ENCODE results near the gene CLEC18A.

CLEC18A gene

GRCh38 chr16:69924041-69924775 is 26.9 kb upstream of the CLEC18A start:
- TF ChIP-seq CTCF (IDR thresholded peaks at IDR 0.05; ENCODE audit: low read length, missing control alignments): no peak
- no peak overlapping the region for H3K4me3 ChIP-seq (replicated peaks; ENCODE audit: low read depth, low read length)
- DNase-seq (ENCODE audit: low read depth): no peak

- no peak for TF ChIP-seq CTCF (IDR thresholded peaks at IDR 0.05; ENCODE audit: low read length, missing control alignments)
- peak; percentile 88 for DNase-seq (ENCODE audit: low read depth)
- peak overlapping the region; percentile 30 for H3K4me3 ChIP-seq (replicated peaks; ENCODE audit: low read depth, low read length)
Measured at GRCh38 chr16:69924777-69925191, 26.4 kb upstream of the CLEC18A start.

GRCh38 chr16:69925311-69925710 is 25.8 kb upstream of the CLEC18A start:
- DNase-seq (ENCODE audit: low read depth): no peak
- TF ChIP-seq CTCF (IDR thresholded peaks at IDR 0.05; ENCODE audit: low read length, missing control alignments): no peak
- peak overlapping the region; percentile 30 for H3K4me3 ChIP-seq (replicated peaks; ENCODE audit: low read depth, low read length)

GRCh38 chr16:69926241-69926640 is 24.9 kb upstream of the CLEC18A start:
- TF ChIP-seq CTCF (IDR thresholded peaks at IDR 0.05; ENCODE audit: low read length, missing control alignments): no peak
- DNase-seq (ENCODE audit: low read depth): no peak
- H3K4me3 ChIP-seq (replicated peaks; ENCODE audit: low read depth, low read length): no peak overlapping the region

GRCh38 chr16:69927056-69927757 is 23.9 kb upstream of the CLEC18A start:
- H3K4me3 ChIP-seq (replicated peaks; ENCODE audit: low read depth, low read length): no peak overlapping the region
- no peak for TF ChIP-seq CTCF (IDR thresholded peaks at IDR 0.05; ENCODE audit: low read length, missing control alignments)
- peak; percentile 77 for DNase-seq (ENCODE audit: low read depth)

- H3K4me3 ChIP-seq (replicated peaks; ENCODE audit: low read depth, low read length): no peak overlapping the region
- no peak for DNase-seq (ENCODE audit: low read depth)
- TF ChIP-seq CTCF (IDR thresholded peaks at IDR 0.05; ENCODE audit: low read length, missing control alignments): no peak
Measured at GRCh38 chr16:69928856-69929400, 22.2 kb upstream of the CLEC18A start.

All from fibroblast of pulmonary artery (primary cell).